ENCODE data around the gene MMS19.

GRCh38 chr10:97525086-97525485, 26.9 kb upstream of the MMS19 start:
- TF ChIP-seq CTCF (conservative IDR thresholded peaks at IDR 0.05; ENCODE audit: low read length) (no peak), EZH2phosphoT487 (IDR thresholded peaks at IDR 0.05; ENCODE audit: borderline replicate concordance, low read depth, low read length) (no peak)
